ENCODE data around the gene TMEM170A.
"Not testable (repeated sequence)": the region's sequence is repeated elsewhere in the genome, so short reads cannot be mapped to it uniquely, and the experiment has no call there.

The TMEM170A gene

GRCh38 chr16:75464122-75464918 lies at the start of gene TMEM170A:
TMEM170A (minus strand) TSS chr16:75464689; CDS start chr16:75464600, 89 bp downstream.
- peak; percentile 99 for DNase-seq (ENCODE audit: low spot score)

GRCh38 chr16:75506574-75506973 lies 42.1 kb upstream of the TMEM170A start:
- DNase-seq (ENCODE audit: low spot score), result no peak

GRCh38 chr16:75506107-75506506 lies 41.6 kb upstream of the TMEM170A start:
- no peak for DNase-seq (ENCODE audit: low spot score)

GRCh38 chr16:75503801-75504200 lies 39.3 kb upstream of the TMEM170A start:
- DNase-seq (ENCODE audit: low spot score), result no peak

GRCh38 chr16:75502916-75503605 lies 38.6 kb upstream of the TMEM170A start:
- DNase-seq (ENCODE audit: low spot score), result no peak

GRCh38 chr16:75501820-75502219 lies 37.3 kb upstream of the TMEM170A start:
- not testable (repeated sequence) for DNase-seq (ENCODE audit: low spot score)

GRCh38 chr16:75501359-75501758 lies 36.9 kb upstream of the TMEM170A start:
- DNase-seq (ENCODE audit: low spot score), result no peak

- not testable (repeated sequence) for DNase-seq (ENCODE audit: low spot score)
Observed at GRCh38 chr16:75498605-75499322, 34.3 kb upstream of the TMEM170A start.

GRCh38 chr16:75497558-75497957 lies 33.1 kb upstream of the TMEM170A start:
- DNase-seq (ENCODE audit: low spot score), result no peak

- DNase-seq (ENCODE audit: low spot score), result peak; percentile 81
Observed at GRCh38 chr16:75495076-75495674, 30.7 kb upstream of the TMEM170A start, which contains the start of gene CHST6. CHST6 (minus strand) TSS chr16:75495441; CDS start chr16:75479828, 15,613 bp downstream.

GRCh38 chr16:75494661-75495075 lies 30.2 kb upstream of the TMEM170A start:
- peak; percentile 71 for DNase-seq (ENCODE audit: low spot score)

GRCh38 chr16:75494184-75494583 lies 29.7 kb upstream of the TMEM170A start:
- no peak for DNase-seq (ENCODE audit: low spot score)

GRCh38 chr16:75491876-75492275 lies 27.4 kb upstream of the TMEM170A start:
- DNase-seq (ENCODE audit: low spot score), result peak; percentile 59

GRCh38 chr16:75488322-75488721 lies 23.8 kb upstream of the TMEM170A start:
- no peak for DNase-seq (ENCODE audit: low spot score)

GRCh38 chr16:75486676-75487313 lies 22.3 kb upstream of the TMEM170A start:
- no peak for DNase-seq (ENCODE audit: low spot score)

- DNase-seq (ENCODE audit: low spot score), result no peak
Observed at GRCh38 chr16:75486014-75486675, 21.7 kb upstream of the TMEM170A start.

- DNase-seq (ENCODE audit: low spot score), result no peak
Observed at GRCh38 chr16:75485230-75486013, 20.9 kb upstream of the TMEM170A start.

GRCh38 chr16:75483222-75483621 lies 18.7 kb upstream of the TMEM170A start:
- DNase-seq (ENCODE audit: low spot score), result no peak

GRCh38 chr16:75482434-75483205 lies 18.1 kb upstream of the TMEM170A start:
- DNase-seq (ENCODE audit: low spot score), result no peak

Data from ecto neural progenitor cell (in vitro differentiated cells).